Measurements from ENCODE around the gene ANKS6. TPM values are rescaled to one million over a fixed set of nuclear protein-coding genes. Genes with fewer than 3 reads are reported as not detected.
A peak's percentile ranks its signal among the peaks of the same experiment; 100 is the strongest.

Gene ANKS6
- total RNA-seq, 1 experiment from 2014 or later = 22.9 TPM

DNA sequence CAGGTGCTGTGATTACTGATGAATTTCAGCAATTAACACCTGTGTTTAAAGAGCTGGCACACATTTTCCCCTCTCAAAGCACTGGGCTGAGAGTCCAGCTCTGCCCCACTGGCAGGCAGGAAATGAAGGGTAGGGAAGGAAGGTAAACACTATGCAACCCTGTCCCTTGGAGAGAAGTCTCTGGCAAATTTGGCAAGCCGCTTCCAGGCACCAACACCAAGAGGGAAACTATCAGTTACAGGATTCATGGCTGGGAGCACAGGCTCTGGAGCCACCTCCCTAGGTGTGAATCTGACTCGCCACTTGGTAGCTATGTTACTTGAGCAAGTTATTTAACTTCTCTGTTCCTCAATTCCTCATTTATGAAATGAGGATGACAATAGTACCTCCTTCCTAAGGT is 3.3 kb downstream of the ANKS6 start:
- no peak for DNase-seq (ENCODE audit: extremely low read depth, low read depth)

DNA sequence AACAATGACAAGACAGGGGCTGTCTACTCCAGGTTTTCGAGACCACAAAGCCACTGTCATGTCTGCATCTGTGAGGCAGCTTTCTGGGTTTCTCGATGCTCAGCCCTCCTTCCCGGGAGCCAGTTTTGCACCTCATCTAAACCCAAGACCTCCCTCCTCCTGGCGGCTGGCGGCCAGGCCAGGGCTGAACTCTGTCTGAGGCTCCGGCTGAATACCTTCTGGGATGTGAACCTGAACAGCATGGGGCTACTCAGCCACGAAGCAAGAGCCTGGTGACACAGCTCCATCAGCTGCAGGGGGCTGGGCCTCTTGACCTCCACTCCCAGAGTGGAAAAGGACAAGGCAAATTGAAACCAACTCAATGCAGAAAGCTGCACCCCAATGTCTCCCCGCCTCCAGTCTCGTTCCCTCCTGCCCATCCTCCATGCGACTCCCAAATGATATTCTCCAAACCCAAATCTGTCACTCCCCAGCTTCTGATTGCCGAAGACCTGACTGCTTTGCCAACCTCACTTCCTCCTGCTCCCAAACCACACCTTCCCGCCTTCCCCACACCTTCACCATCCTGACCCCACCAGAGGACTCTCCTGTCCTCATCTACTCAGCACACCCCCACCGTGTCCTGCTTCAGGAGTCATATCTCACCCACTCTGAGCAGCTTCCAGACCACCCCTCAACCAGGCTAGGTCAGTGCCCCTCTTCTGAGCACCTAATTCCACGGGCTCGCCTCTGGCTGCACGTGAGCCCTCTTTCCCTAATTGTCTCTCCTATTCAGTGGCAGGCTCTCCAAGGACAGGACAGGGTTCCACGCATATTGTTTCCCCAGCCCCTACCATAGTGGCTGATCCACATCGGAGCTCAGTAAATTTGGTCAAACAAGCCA is 4.5 kb downstream of the ANKS6 start:
- DNase-seq (ENCODE audit: extremely low read depth, low read depth) = no peak

DNA sequence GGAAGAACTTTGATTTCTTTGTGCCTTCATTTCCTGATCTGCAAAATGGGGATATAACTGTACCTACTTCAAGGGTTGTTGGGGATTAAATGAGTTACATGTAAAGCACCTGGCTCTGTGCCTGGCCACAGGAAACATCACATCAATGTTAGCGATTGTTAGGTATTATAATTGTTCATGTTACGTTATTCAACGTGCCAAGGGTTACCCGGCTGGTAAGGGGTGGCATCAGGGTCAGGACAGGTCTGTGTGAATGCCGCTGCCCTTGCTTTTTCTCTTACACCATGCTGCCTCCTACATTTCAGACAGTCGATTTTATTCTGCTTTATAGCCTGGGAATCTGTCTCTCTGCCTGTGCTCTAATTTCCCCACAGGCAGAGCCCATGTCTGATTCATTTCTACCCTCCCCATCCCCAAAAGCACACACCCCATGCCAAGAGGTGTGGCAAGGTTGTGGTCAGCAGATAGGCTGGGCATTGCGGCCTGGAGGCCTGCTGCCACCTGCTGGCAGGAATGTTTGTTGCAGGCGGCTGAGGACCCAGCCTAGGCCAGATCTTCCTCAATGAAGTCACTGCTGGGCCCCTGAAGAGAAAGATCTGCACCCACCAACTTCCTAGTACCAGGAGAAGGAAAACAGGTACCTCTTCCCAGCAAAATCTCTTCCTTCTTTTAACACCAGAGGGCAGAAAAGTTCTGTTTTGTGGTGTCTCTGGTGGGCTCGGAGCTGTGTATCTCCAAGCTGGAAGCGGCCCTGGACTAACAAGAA is 5.3 kb downstream of the ANKS6 start:
- DNase-seq (ENCODE audit: extremely low read depth, low read depth) = peak; percentile 71

DNA sequence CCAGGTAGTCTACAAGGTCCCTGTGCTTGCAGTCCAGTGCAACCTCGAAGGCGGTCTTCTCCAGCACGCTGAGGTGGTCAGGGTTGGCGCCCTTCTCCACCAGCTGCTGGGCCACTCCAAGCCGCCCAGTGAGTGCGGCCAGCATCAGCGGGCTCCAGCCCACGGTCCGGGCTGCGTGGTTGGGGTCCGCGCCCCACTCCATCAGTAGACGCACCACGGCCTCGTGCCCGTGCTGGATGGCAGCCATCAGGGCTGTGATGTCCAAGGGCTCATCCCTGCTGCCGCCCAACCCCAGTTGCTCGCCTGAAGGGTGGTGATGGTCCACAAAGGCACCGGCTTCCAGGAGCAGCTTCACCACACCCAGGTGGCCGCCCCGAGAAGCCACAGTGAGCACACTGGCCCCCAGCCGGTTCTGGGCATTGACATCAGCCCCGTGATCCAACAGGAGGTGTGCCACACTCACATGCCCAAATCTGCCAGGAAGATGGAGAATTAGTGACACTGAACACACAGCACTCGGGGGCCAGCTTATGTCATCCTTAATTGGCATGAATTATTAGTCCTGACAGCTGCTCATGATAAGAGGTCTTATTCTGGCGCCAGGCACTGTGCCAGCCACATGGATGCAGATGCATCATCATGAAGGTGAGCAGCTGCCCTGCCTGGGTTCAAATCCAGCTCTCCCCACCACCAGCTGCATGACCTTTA is 6.1 kb downstream of the ANKS6 start:
- DNase-seq (ENCODE audit: extremely low read depth, low read depth) = no peak

DNA sequence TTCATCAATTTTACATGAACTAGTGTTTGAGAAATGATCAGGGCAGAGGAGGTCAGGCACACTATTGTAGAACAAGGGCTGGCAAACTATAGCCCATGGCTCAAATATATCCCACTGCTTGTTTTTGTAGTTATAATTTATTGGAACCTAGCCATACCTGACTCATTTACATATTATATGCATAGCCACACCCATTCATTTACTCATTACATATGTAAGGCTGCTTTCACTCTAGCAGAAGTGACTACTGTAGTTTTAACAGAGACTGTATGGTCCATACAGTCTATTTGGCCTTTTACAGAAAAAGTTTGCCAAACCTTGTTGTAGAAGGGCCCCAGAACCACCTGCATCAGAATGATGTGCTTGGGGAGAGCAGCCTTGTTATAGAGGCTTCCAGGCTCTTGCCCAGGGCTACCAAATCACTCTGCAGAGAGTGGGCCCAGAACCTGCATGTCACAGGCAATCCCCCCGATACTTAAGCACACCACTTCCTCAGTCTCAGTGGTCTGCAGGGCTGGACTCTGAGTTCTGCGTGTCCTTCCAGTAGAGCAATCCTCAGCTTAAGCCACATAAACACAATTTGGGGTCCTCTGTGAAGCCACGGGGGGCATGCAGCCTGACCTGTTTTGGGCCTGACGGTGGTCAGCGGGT is 6.7 kb downstream of the ANKS6 start:
- DNase-seq (ENCODE audit: extremely low read depth, low read depth) = no peak

DNA sequence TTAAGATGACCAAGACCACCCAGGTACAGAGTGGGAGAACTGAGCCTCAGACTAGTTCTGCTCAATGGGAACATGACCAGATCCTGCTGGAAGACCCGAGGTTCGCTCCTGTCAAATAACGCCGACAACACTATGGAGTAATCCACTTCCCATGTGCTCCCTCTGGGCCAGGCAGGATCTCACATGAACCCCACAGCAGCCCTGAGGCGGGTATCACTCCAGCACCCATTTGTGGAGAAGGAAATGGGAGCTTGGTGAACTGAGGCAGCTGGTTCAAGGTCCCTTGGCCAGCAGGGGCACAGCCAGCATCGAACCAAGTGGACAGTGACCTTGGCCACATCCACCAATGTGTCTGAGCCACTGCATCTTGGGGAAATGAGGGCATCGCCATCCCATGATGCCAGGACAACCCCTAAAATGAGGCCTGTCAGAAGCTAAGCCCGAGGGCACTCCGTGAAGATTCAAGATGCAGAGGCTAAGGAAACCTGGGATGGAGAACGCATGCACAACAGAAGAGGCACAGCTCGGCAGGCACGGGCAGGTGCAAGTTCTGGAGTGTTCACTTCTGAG is 8.5 kb downstream of the ANKS6 start:
- DNase-seq (ENCODE audit: extremely low read depth, low read depth) = no peak

DNA sequence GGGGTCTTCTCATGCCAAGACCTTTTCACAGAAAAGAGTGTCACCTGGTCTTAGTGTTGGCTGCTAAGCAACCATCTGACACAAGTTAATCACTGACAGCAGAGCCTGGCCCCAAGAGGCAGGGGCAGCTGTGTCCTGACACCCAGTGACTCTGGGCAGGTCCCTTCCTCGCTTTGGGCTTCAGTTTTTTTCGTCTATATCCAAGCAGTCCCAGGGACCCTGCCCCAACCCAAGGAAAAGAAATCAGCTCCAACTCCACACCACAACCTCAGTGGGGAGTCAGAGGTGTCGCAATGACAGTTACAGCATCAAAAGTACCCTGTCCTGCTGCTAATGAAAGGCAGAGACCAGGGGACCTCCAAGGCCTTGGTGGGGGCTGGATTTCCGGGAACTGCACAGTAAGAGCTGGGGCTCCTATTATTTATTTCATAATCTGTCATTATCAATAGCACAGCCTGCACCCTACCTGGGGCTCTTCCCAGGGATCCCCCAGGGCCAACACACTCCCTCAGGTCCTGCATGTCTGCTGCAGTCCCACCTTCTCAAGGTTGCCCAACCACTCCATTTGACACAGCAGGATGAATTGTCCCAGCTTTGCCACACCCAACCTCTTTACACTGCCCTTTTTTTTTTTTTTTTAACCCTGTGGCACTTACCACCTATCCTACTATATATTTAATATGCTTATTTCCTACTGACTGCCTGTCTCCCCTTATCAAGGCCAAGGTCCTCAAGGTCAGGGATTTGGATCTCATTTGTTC is 9.4 kb downstream of the ANKS6 start:
- DNase-seq (ENCODE audit: extremely low read depth, low read depth) = no peak

DNA sequence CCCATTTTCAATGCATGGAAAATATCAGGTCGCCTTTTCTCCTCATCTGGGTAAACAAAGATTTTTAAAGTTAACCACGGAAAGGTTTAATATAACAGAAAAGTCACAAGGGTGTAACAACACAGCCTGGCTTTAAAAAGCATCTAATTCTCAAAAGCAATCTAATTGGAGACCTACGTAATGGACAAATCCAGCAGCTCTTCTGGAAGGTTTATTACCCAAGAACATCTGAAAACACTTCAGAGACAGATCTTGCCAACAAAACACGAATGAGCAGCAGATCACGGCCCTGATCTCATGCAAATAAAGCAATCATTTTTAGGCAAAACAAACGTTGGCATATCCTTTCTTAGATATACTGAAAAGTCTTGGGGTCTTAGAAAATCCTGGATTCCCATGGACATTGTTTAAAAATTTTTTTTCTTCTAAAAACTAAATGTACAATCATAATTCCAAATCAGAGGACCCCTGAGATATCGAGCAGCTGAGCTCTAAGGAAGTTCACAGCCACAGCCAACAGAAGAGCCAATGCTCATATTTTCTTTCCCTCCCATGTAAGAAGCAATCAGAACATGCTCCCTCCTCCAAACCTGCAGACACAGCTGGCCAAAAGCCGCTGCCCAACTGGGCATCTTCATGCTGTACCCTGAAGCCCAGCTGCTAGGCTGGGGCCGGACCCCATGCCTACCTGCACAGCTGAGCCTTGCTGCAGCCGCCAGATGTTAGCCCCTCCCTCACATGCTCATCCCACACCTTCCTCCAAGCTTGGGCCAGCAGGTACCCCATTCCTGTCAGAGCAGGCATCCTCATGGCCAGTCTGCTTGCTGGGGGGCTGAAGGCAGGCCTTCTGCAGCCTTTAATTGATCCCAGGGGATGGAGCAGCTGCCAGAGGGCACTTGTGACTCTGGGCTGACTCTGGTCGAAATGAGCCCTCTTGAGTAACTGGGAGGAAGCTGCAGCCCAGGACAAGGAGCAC is 11.2 kb downstream of the ANKS6 start:
- no peak for DNase-seq (ENCODE audit: extremely low read depth, low read depth)

DNA sequence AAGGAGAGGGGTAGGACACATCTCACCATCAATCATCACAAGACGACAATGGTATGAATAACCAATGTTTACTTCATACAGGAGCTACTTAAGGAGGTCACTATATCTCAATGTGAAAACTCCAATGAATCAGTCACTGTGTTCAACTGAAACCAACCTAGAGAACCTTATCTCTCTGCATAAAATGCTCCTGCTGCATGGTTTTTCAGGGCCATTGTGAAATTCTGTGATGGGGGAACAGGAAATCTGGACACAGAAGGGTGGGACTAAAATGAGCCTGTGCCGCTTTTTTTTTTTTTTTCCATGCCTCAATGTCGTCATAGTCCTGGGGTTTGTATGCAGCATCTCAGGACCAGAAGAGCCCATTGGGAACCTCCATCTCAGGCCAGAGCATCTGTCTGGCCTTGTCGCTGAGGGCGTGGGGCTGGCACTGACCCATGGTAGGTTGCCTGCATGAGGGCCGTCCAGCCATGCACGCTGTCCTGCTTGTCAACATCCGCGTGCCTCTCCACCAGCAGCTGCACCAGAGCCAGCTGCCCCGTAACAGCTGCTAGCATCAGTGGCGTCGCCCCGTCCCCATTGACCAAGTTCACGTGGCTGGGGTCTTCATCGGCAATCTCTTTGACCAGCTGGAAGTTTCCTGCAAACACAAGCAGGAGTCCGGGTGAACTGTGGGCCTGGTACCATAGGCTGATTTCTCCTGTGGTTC is 12.7 kb downstream of the ANKS6 start:
- no peak for DNase-seq (ENCODE audit: extremely low read depth, low read depth)

DNA sequence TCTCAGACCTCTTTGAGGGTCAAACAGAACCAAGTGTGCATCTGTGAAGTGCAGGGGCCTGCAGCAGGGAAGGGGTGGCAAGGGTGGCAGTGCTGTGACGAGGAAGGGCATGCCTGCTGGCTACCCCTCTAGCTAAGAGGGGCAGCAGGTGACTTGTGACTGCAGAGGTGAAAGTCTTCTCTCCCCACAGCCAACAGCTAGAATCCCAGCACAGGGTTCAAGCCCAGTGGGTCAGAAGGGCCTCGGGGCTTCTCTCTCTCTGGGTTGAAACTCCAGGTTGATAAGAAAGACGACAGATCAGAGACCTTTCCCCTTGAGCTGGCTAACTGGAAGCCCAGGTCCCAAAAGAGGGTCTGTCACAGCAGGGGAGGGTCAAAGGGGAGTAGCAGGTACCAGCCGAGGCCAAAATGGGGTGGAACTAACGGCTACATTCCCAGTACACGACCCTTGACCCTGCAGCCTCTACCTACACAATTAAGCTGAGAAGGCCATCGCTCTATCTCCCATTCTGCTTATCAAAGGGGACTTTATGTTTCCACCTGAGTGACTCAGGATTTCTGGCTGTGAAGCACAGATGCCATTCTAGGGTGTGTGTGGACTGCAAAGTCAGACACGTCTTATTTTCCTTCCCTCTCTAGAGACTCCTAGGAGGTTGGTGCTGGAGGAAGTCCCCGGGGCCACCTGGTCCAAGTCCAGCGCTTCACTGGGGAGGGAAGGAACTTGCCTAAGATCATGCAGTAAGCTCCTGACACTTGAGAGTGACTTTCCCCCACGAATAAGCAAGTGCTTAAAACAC is 14.6 kb downstream of the ANKS6 start:
- no peak for DNase-seq (ENCODE audit: extremely low read depth, low read depth)

DNA sequence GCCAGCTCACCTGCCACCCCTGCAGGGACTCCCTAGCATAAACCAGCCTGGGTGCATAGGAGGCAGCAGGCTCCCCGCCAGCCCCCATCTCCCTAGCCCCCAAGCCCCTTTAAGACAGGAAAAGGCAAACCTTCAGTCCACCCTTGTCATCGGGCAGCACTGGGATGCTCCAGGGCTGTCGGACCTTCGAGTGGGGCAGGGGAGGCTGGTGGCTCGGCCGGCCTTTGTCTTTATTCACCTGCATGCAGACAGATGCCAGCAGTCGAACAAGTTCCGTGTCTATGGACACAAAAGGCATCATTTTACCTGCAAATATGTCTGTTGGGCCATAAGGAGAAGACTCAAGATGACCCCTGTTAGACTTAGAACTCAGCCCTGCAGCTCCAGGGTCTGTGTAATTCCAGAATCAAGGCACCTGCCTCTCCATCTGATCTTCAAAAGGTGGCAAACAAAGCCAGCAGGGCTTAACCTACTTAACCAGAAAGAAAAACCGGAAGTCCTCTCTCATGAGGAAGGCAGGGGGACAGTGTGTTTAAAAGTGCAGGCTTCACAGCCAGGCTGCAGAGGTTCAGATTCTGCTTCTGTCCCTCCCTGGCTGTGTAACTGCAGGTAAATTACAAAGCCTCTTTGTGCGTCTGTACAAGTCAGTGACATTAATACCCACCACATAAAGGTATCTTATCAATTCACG is 16.2 kb downstream of the ANKS6 start:
- no peak for DNase-seq (ENCODE audit: extremely low read depth, low read depth)

DNA sequence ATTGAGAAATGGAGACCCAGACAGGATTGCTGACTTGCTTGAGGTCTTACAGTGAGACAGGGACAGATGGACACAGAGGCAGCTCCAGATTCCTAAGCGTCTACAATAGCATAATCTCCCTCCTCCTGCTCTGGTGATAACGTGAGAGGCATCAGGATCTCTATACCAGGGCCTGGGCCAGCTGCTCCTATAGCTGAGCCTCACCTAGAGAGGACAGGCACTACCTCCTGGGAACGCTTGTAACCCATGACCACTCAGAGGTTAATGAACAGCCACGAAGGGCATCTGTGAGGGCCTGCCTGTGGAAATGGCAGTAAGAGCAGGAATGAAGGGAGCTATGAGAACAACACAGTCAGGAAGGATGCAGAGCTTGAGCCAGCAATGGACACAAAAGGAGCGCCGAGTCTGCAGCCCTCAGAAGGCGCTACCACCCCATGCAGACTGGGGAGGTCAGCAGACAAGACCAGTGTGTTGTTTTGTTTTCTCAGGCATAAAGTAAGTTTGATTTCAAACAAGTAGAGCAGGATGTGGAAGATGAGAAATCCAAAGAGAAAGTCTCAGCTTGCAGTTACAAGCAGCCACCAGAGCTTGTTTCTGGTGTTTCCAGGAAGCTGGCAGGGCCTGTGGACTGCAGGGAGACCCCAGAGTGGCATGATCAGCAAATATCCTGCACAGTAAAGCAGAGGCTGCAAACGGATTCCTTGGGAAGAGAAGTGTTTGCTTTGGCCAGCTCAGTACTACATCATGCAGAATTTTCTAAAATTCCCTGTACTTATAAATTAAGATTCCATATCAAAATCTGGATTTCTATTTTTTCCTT is 17.4 kb downstream of the ANKS6 start:
- no peak for DNase-seq (ENCODE audit: extremely low read depth, low read depth)

DNA sequence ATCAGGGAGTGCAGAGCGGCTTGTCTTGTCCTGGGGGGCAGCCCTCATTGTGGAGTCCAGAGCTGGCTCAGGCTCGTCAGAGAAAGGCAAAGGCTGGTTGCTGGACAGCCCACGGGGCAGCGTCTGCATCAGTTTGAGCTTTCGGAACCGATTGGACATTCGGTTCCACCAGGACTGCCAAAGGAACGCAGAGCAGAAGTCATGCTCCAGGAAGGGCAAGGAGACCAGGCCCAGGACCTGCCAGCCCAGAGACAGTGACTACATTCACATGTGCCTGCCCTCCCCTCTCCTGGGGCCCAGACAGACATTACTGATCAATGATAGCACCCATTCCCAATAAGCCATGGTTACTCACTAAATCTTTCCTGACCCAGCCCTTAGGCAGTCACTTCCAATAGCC is 18.1 kb downstream of the ANKS6 start:
- DNase-seq (ENCODE audit: extremely low read depth, low read depth) = no peak

DNA sequence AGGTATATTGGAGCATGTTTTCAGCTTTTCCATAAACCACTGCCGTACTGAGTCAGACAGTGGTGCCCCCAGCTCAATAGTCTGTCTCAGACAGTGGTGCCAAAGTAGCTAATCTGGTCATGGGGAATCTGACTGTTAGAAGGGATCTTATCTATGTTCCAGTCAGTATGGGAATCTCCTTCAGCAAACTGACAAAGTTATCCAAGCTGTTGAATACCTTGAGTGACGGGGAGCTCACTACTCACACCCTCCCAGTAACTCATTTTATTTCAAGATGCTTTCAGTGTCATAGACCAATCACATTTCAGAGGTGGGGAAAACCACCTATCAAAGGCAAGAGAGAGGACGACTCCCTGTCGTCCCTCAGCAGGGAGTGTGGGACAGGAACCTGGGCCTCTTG is 18.7 kb downstream of the ANKS6 start:
- no peak for DNase-seq (ENCODE audit: extremely low read depth, low read depth)

DNA sequence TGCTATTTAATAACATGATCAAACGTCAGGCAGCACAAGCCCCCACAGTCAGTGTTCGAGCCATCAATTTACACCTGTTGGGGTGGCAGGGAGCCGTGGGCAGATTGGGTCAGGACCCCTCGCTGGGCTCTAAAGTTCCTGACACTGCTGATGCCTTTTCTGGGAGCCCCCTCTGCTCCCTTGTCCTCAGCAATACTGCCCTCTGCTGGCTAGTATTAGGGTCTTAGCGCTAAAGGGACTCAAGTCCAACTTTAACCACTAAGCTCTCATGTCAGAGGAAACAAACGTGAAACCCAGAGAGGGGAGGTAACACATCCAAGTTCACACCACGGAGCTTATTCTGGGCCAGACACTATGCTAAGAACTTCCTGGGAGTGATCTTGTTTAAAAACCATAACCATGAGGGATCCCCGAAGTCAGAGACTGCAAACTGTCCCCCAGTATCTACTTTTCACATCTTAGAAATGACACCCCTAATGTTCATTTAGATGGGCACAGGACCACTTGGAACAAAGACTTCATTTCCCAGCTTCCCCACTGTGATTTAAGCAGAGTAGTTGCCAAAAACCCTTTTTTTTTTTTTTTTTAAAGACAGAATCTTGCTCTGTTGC is 20.4 kb downstream of the ANKS6 start:
- DNase-seq (ENCODE audit: extremely low read depth, low read depth) = peak; percentile 61
